ENCODE measurements around the gene CAV1.

CAV1 gene

DNA sequence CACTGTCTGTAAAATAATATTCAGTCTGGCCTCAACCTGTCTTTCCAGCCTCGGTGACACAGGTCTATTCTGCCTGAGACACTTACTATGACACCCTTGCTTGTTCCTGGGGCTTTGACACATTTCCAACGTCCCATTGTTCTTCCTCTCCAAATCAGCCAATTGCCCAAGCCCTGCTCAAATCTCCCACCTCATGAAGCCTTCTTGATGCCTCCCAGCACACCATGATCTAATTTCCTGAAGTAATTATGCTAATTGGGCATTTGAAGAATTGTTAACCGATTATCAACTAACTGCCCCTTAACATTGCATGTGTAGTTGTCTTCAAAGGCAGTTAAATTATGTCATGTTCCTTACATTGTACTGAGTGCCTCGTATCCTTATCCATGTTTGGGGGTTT lies 33.1 kb downstream of the CAV1 start:
- no peak for DNase-seq (ENCODE audit: low spot score)

DNA sequence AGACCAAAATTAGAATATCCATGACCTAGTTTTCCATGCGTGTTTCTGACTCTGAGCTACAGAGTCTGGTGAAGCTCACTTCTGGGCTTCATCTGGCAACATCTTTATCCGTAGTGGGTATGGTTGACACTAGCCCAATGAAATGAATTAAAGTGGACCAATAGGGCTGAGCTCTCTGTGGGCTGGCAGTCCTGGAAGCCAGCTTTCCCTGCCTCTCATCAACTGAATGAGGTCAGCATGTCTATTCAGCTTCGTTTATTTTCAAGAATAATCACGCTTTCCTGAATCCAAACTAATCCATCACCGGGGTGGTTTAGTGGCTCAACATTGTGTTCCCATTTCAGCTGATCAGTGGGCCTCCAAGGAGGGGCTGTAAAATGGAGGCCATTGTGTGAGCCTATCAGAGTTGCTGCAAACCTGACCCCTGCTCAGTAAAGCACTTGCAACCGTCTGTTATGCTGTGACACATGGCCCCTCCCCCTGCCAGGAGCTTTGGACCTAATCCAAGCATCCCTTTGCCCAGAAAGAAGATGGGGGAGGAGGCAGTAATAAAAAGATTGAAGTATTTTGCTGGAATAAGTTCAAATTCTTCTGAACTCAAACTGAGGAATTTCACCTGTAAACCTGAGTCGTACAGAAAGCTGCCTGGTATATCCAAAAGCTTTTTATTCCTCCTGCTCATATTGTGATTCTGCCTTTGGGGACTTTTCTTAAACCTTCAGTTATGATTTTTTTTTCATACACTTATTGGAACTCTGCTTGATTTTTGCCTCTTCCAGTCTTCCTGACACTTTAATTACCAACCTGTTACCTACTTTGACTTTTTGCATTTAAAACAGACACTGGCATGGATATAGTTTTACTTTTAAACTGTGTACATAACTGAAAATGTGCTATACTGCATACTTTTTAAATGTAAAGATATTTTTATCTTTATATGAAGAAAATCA lies 35.5 kb downstream of the CAV1 start:
- no peak for DNase-seq (ENCODE audit: low spot score)

GRCh38 chr7:116561697-116562483 lies 37.1 kb downstream of the CAV1 start:
- no peak for DNase-seq (ENCODE audit: low spot score)

DNA sequence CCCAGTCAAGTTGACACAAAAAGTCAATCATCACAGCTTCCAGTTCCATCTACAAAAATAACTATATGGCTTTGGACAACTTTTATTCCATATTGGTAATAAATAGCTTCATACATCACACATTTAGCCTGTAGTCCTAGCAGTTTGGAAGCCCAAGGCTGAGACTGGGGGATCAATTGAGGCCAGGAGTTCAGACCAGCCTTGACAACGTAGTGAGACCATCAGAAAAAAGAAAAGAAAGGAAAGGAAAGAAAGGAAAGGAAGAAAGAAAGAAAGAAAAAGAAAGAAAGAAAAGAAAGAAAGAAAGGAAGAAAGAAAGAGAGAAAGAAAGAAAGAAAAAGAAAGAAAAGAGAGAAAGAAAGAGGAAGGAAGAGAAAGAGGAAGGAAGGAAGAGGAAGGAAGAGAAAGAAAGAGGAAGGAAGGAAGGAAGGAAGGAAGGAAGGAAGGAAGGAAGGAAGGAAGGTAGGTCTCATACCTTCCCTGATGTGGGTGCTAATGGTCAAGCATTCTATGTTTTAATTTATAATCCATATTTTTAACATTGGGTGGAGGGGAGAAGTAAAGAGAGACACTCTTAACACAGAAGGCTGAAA lies 37.8 kb downstream of the CAV1 start:
- DNase-seq (ENCODE audit: low spot score) = no peak

DNA sequence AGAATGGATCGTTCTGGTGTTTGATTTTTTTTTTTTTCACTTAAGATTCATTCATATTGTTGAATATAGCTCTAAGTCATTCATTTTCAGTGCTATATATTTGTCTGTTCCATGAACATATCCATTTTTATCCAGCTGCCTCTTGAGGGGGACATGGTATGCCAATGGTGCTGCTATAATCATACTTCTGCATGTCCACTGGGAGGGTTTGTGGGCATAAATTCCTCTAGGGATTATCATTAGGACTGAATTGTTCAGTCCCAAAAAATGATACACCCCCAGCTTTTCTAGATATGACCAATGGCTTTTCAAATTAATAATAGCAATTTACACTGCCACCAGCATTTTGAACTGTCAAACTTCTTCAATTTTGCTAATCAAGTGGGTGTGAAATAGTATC lies 41.1 kb downstream of the CAV1 start:
- no peak for DNase-seq (ENCODE audit: low spot score)

DNA sequence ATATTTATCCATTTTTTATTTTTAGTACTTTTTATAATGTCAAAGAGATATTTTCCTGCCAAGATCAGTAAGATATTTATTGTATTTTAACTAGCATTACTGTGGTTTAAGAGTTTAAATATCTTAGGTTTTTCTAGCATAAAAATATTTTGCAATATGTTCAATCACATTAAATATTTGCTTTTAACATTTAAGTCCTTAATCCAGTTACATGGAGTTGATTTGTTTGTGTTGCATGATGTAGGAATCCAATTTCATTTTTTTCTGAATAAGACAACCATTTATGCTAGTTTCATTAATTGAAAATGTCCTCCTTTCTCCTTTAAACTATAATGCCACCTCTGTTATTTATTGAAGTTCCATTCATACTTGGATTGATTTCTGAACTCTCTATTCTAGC lies 41.8 kb downstream of the CAV1 start:
- DNase-seq (ENCODE audit: low spot score) = no peak

DNA sequence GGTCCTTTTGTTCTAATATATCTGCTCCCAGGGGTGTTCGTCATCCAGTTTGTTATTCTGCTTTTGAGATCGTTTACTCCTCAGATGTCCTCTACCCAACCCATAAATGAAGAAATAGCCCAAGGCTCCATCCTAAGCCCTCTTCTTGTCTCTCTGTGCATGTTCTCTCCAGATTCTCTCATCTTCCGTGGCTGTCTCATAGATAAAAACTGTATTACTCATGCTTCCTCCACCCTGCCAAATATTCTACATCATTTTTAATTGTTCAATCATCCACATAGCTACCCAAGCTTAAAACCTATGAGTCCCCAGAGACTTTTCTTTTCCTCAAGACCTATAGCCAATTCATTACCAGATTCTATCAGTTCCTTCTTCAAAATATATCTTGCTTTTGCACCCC lies 44.9 kb downstream of the CAV1 start:
- no peak for DNase-seq (ENCODE audit: low spot score)

- no peak for DNase-seq (ENCODE audit: low spot score)
These were observed 45.5 kb downstream of the CAV1 start for GRCh38 chr7:116570306-116570705.

- DNase-seq (ENCODE audit: low spot score) = no peak
These were observed 46.2 kb downstream of the CAV1 start for GRCh38 chr7:116571037-116571436.

DNA sequence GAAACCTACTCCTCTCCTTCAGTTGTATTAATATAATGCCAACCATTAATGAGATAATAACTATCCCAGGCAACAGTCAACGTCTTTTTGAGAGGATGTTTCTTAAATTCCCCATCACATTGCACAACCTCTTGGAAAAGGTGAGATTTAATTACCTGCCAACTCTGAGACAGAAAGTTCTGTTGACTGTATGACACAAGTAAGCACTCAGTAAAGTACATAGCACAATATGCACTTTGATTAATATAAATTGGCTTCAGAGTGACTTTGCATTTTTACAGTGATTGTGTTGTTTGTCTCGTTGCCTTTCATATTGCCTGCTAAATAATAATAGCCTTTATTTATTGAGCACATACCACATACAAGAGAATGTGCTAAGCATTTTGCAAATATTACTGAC lies 46.7 kb downstream of the CAV1 start:
- DNase-seq (ENCODE audit: low spot score) = no peak

- no peak for DNase-seq (ENCODE audit: low spot score)
These were observed 47.2 kb downstream of the CAV1 start for GRCh38 chr7:116572036-116572435.

- DNase-seq (ENCODE audit: low spot score) = no peak
These were observed 48.7 kb downstream of the CAV1 start for GRCh38 chr7:116573541-116573940.

- no peak for DNase-seq (ENCODE audit: low spot score)
These were observed 49.4 kb downstream of the CAV1 start for GRCh38 chr7:116574025-116574822.

- DNase-seq (ENCODE audit: low spot score) = no peak
These were observed 51.0 kb downstream of the CAV1 start for GRCh38 chr7:116575853-116576252.

DNA sequence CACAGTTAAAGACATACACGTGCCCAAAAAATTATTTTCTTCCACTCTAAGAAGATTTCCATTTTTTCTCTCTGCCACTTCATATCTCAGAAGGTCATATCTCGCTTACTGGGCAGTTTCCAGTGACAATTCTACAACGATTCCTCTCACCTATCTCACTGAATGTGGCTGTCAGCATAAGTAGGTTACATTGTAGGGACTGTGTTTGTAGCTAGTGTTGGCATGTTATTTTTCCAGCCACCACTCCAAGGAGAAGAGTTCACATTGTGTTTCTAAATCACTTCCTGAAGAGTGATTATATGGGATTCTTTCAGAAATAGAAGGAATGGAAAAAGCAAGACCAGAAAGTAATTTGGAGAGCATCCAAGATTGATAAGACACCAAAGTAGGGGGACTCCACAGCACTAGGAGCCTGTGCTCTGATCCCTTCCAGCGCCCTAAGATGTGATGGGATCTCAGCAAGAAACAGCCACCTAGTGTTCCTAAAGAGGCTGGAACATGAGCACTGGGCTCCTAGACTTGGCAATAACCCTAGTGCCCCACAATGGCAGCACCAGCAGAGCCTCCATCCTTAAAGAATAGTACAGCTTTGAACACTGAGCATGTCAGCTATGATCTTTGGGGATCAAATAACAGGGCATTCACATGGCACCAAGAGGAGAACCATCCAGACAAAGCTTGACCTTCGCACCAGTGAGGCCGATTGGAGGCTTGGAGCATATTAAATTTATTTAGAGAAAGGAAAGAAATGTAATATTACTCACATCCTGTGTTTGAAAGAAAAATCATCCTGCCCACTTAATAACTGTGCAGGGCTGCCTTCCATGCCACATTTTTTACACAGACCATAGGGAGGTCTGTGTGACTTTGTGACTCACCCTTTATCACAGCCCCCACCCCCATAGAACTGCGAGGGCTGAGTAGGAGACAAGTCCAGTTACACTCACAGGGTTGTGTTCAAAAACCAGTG lies 51.8 kb downstream of the CAV1 start:
- DNase-seq (ENCODE audit: low spot score) = no peak

GRCh38 chr7:116577320-116577871 lies 52.6 kb downstream of the CAV1 start:
- DNase-seq (ENCODE audit: low spot score) = peak; percentile 71

DNA sequence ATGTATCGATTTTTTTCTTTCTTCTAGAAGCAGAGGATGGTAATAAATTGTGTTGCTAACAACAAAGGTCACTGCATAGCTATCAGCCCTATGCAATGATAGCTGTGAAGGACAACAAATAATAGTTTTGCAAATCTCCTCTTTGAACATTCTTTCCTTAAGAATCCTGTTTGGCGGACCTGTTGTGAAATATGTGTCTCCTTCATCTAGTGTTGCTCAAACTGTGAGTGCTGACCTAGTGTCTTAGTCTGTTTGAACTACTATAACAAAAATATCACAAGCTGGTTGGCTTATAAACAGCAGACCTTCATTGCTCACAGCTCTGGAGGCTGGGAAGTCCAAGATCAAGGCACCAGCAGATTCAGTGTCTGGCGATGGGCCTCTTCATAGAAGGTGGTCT lies 53.7 kb downstream of the CAV1 start:
- DNase-seq (ENCODE audit: low spot score) = no peak

DNA sequence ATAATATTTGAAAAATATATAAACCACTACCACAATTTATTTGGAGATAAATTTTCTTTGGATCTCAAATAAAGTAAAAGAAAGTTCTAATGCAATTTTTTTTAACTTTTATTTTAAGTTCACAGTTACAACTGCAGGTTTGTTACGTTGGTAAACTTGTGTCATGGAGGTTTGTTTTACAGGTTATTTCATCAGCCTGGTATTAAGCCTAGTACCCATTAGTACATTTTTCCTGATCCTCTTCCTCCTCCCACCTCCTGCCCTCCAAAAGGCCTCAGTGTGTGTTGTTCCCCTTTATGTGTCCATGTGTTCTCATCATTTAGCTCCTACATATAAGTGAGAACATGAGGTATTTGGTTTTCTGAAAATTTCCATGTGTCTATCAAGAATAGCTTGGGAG lies 54.5 kb downstream of the CAV1 start:
- DNase-seq (ENCODE audit: low spot score) = no peak

DNA sequence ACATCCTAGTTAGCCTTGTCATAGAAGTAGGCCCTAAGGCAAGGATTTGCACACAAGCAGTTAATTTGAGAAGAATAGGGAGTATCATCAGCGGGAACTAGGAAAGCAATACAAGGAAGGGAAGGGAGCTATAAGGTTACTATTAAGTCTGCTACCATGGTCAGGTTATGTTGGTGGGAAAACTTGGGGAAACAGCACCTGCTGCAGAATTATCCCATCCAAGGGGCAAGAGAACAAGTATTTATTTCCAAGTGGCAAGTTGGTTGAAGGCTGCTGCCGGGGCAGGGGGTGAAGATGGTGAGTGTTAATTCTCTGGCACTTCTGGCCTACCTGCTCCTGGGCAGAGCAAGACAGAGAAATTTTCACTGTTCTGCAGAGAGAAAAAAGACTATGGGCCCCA lies 55.0 kb downstream of the CAV1 start:
- no peak for DNase-seq (ENCODE audit: low spot score)

DNA sequence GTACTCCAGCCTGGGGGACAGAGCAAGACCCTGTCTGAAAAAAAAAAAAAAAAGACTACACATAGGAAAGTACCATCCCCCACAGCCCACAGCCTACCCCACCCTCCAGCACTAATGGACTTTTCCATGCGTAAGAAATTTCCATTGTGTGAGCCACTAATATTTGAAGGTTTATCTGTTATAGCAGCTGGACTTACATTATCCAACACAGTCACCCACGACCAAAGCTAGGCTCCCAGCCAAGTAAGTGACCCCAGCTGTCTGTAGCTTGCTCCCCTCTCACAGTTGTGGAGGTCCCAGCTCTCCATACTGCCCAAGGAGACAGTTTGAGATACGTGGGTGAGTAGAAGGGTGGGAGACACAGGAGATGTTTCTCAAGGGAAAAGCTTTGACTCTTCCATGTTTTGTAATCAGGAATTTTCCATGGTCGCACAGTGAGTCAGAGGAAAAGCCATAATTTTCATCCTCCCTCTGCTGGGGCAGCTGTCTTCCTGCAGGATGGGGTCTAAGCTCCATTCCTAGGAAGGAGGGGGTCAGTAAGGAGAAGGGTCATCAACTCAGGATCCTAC lies 57.4 kb downstream of the CAV1 start:
- no peak for DNase-seq (ENCODE audit: low spot score)

All from activated CD4-positive, alpha-beta T cell treated with anti-CD3 and anti-CD28 coated beads, Interleukin-2, Interleukin-4, amounts not matched to agents 100 ng/mL and 50 ng/mL, durations not matched to agents 16 hours and 8 hours (primary cell).